GM18507 (cell line): Measurements from ENCODE around the gene MICB.
A peak's percentile ranks its signal among the peaks of the same experiment; 100 is the strongest.
"Not testable (repeated sequence)": the region's sequence is repeated elsewhere in the genome, so short reads cannot be mapped to it uniquely, and the experiment has no call there.

ENCODE experiments used
- DNase-seq: peaks from one replicate; pipeline ENCODE4 v3.0.0; 2011; ENCODE audit warnings: low read depth; ENCODE audit not compliant: insufficient read length; ENCODE audit errors: extremely low spot score
- FAIRE-seq: peaks from 2 replicates; lab custom pipeline; 2011; peaks lifted over from hg19 to GRCh38; lab: Jason Lieb, UNC

Gene MICB

DNA sequence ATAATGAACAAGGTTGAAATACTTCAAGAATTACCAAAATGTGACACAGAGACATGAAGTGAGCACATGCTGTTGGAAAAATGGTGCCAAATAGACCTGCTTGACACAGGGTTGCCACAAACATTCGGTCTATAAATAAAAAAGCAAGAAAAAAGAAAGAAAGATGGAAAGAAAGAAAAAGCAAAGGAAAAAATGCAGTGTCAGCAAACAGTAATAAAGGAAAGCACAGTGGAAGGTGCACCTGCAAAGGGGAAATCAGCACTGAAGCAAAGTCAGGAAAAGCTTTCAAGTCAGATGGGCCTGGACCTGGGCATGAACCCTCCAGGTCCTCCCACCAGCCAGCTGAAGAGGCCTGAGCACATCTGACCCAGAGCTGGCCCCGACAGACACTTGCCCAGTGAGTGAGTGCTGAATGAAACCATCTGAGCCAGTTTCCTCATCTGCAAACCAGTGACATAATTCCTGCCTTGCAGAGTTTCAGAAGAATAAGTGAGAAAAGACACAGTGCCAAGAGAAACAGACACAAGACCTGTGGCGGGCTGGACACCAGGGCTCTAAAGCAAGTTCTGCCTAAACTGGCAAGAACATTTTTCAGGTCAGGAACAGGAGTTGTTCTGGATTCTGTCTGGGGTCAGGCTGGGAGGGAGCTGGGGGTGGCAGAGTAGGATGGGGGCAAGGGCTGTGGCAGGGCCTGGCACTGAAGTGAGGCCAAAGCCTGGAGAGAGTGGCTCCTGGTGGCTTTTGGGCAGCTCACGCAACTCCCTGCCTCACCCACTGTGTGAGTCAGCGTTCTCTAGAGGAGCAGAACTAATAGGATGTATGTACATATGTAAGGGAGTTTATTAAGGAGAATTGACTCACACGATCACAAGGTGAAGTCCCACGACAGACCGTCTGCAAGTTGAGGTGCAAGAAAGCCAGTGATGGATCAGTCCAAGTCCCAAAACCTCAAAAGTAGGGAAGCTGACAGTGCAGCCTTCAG lies 23.9 kb upstream of the MICB start:
- FAIRE-seq (no peak), DNase-seq (no peak)

DNA sequence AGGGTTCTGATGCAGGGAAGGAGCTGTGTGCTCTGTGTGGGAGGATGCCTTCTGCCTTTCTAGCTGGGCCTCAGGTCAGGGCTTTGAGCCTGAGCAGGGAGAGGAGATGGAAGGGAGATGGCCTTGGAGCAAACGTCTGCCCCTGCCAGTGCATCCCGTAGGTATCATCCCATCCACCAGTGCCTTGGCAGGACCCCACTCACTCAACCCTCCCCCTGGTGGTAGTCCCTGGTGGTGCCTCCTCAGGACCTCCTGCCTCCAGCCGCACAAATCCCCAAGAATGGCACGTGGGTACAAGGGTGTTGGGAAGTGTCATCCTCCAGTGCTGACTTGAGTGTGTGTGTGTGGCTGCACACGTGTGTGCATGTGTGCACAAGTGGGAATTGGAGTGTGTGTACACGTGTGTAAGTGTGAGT lies 23.1 kb upstream of the MICB start:
- DNase-seq: no peak
- FAIRE-seq: no peak

DNA sequence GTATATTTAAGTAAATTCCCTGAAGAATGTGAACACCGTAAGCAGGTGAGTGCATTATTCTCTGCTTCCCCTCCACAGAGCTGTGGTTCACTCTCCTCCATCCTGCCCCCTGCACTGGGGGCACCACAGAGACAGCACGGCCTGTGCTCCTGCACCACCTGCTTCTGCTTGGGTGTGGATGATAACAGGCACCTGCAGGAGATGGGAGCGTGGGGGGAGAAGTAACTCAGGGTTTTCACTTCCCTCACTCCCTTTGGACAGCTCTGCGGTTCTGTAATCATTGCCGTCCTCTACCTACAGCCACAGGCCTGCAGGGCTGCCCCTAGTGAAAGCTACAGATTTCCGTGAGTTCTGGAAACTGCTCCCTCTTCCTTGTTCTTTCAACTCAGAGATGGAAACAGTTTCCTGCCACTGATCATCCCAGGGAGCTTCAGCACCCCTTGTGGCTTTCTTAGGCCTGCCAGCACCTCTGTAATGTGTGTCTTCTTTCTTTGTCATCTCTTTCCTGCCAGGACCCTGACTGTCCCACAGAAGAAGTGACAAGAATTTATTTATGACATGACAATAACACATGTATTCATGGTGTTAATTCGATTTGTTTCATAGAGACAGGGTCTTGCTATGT lies 21.3 kb upstream of the MICB start:
- DNase-seq: no peak
- no peak for FAIRE-seq

DNA sequence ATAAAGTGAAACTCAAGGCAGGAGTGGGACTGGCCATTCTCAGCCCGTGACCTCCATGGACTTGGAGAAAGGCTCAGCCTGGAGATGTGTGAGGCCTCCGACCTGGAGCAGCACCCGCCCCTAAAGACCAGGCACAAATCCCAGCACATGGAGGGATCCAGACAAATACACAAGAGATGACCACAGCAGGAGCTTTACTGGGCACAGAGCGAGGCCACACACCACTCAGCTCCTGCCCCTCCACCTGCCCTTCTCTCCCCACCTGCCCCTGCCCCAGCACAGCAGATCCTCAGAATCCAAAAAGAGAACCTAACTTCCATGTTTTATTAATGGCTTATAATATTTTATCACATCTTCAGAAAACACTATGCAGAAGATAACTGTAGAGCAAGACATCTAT lies 20.4 kb upstream of the MICB start:
- no peak for DNase-seq
- no peak for FAIRE-seq

DNA sequence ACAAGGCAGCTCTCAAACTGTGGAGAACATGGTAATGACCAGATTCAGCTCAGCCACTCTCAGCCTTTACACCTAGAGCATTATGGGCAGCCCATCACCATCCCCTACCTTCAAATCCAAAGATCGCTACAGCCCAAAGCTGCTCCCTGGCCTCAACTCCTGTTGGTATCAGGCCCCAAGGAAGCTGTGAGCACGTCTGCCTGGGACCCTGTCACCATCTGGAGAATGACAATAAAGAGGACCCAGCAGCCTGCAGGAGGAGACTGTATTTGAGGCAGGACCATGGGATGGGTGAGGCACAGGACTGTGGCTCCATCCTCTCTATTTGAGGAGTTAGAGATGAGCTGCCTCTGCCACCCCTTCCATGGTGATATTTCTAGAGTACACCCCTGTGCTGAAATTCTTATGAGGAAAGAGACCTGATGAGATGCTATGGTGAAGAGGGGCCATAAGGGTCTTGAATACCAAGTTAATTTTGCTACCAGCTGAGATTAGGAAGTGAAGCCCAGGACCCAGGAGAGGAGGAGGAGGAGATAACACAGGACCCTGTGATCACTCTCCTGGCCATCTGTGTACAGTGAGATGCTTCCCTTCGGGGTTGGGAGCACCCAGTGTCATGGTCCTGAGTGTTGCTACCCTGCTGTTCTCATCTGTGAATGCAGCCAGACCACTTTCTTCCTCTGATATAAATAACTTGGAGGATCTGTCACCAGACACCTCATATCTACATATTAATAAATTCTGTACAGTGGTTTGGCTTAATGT lies 19.6 kb upstream of the MICB start:
- DNase-seq (no peak), FAIRE-seq (no peak)

DNA sequence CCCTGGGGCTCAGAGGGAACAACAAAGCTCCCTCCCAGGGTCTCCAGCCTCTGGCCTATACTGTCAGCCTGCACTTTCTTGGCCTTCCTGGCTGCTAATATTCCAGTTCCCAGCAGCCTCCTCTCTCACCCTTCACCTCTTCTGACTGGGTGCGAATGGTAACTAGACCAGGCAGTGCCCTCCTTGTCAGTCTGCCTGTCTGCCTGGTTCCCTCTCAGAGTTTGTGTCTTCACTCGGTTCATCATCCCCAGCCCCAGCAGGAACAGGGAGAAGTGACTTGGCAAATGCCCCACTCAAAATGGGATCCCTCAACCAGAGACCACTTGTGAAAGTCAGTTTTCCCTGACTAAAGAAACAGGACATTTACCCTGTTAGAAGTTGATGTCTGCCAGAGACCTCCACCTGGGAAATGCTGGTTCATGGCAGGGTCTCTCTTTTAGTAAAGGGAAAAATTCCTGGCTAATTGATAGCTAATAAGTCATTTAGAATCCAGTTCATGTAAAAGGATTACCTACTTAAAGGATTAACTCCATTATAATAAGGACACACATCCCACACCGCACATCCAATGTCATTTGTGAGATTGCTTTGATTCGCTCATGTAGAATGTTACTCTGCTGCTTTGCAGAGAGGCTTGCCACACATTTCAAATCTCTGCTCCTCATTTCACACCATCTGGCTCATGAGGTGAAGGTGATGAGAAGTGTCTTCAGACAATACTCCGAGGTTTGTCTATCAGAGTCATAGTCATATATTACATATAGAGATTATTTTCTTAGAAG lies 18.6 kb upstream of the MICB start:
- DNase-seq: no peak
- no peak for FAIRE-seq

DNA sequence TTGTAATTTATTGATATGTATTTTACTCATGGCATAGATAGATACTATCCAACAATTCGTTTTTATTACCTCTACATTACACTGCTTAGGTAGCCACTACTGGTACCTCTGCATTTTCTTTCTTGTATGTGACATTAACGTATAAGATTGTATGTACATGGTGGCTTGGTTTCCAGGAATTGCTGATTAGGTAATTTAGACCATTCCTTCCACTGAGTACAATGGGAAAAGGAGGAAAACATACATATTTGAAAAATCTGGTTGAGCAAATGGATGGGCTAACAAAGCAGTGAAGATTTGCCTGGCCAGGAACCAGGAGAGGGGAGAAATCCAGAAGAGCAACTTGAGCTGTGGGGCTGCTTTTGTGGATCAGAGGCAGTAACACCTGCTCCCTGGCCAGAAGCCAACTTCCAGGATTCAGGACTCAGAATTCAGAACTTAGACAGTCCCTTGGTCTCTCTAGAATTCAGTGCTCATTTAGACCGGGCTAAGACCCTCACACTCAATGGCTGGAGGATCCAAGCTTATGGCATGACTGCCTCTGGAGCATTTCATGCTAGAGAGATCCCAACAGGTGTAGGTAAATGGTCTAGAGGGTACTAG lies 17.9 kb upstream of the MICB start:
- no peak for DNase-seq
- FAIRE-seq: no peak

DNA sequence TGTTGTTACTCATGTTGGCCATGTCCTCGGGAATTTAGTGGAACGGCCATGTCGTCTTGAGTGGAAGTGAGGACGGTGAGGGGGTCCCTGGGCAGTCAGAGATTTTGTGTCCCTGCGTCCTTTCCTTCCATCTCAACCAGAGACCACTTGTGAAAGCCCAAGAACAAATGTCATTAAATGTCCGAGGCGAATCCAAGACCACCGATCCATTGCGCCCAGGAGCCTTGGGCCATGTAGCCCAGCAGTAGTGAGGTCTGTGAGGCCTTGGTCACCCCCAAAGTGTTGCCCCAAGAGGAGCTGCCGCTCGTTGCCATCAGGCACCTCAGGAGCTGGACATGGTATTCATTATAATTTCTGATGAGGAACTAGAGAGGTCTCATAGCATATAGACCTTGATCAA lies 17.4 kb upstream of the MICB start:
- DNase-seq (no peak), FAIRE-seq (no peak)

DNA sequence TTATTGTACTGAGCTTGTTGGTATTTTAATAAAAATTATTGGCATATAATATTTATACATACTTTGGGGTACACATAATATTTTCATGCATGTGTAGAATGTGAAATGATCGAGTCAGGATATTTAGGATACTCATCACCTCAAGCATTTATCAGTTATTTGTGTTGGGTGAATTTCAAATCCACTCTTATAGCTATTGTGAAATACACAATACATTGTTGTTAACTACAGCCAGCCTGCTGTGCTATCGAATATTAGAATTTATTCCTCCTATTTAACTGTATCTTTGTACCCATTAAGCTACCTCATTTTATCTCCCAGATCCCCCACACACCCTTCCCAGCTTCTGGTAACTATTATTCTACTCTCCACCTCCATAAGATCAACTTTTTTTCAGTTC lies 14.6 kb upstream of the MICB start:
- no peak for FAIRE-seq

DNA sequence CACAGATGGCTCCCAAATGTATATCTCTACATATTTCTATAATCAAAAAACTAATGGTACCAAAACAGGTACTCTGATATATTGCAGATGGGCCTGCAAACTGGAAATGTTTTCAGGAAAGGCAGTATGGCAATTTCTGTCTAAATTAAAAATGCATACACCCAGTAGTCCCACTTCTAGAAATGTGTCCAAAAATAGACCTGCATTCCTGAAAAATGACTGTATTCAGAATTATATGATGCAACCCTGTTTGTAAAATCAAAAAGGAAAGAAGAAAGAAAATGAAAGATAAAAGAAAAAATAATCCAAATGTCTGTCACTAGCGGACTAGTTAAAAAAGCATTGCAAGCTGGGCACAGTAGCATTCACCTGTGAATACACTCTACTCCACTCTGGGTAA lies 12.9 kb upstream of the MICB start:
- DNase-seq (no peak), FAIRE-seq (no peak)

More for the DNA sequence above, 14.6 kb upstream of the MICB start:
- DNase-seq: no peak

DNA sequence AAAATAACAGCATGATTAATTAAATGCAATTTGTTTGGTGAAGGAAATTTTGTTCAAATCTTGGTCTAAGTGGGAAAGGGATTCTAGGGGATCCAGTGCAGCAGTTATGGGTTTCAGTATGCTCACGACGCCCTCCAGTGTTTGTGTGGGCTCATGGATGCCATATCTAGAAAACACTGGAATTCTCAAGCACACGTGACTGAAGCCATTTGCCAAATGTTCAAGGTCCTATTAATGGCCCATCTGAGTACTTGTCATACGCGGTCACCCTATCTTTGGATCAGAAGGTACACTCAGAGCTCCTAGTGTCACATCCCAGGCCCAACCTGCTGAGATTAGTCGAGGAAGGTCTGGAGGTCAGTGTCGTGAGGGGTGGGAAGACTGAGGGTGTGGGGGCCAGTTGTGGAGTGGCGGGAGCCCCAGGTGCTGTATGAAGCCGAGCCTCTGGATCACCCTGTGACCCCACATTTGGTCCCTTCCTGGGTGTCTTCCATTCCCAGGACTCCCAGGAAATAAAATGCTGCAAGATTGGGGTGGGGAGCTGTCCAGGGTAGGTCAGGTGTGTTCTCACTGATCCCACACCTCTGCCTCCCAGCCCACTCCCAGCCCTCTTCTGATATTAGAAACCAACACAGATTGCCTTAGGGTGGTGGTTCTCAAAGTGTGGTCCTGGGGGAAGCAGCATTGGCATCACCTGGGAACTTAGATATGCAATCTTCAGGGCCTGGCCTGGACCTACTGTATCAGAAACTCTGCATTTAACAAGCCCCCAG lies 11.7 kb upstream of the MICB start:
- DNase-seq: not testable (repeated sequence)
- peak; percentile 55 for FAIRE-seq

DNA sequence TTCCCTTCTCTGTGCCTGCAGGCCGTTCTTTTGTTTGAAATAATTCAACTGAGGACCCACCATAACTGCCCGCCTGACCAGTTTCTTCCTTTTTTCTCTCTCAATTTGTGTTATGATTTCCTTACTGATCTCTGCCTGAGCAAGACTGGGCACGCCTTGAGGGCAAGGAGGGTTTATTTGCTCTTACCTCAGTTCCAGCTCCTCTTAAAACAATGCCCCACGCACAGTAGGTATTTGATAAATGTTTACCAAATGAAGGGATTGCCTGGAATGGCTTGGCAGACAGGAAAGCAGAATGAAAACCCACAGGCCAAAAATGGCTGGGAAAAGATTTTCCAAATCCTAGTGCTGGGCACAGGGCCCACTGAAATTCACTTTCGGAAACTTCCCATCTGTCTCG lies 10.3 kb upstream of the MICB start:
- not testable (repeated sequence) for FAIRE-seq, DNase-seq

DNA sequence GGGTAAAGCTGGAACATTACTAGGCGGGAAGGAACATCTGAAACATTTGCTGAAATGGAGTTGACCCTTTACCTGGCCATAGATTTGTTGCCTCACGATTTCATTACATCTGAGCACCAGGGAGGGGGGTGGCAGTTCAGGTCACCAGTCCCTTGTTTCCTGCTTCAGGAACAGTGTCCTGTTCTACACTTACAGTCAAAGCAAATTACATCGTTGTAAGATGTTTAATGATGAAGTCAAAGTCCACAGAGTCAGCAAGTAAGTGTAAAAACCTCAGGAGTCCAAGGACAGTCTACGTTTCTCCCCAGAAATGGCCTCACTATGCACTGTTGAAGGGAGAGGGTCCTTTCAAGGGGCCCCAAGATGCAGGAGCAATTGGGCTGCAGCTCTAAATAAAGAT lies 8.9 kb upstream of the MICB start:
- no peak for FAIRE-seq
- DNase-seq: no peak

DNA sequence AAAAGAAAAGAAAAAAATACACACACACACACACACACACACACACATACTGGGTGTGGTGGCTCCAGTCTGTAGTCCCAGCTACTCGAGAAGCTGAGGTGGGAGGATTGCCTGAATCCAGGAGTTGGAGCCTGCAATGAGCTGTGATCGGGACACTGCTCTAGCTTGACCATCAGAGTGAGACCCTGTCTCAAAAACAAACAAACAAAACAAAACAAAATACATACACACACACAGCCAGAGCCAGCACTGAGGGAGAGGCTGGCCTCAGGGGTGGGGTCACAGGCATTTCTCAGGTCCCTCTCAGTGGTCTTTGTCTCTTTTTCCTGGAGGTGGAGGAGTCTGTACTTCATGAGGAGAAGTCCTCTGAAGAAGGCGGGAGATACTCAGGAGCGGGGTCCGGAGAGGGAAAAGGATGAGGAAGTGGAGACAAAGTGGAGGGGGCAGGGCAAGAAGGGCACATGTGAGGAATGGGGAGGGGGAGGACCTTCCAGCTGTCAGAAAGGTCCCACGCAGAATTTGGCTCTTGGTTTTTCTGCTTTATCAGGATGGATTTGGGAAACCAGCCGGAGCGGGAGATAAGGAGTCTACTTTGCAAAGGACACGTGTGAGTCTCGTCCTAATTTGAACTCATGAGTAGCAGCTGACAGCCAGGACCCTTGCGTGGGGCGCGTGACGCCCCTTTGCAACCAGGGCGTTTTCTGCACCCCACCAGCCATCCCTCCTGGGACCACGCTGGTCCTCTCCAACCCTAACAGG lies 7.7 kb upstream of the MICB start:
- DNase-seq: no peak

DNA sequence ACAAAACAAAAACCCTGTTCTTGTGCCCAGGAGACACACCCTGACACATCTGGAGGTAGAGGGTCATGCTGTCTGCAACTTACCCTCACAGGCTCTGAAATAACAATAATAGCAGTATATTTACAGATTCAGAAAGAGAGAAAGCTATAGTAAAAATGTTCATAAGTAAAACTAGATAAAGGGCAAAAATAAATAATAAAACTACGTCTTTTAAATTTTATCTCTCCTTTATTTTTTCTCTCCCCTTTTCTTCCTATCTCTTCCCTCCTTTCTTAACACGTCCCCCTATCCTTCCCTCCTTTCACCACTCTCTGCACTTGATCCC lies 4.4 kb upstream of the MICB start:
- not testable (repeated sequence) for FAIRE-seq, DNase-seq

More for the DNA sequence above, 7.7 kb upstream of the MICB start:
- no peak for FAIRE-seq

DNA sequence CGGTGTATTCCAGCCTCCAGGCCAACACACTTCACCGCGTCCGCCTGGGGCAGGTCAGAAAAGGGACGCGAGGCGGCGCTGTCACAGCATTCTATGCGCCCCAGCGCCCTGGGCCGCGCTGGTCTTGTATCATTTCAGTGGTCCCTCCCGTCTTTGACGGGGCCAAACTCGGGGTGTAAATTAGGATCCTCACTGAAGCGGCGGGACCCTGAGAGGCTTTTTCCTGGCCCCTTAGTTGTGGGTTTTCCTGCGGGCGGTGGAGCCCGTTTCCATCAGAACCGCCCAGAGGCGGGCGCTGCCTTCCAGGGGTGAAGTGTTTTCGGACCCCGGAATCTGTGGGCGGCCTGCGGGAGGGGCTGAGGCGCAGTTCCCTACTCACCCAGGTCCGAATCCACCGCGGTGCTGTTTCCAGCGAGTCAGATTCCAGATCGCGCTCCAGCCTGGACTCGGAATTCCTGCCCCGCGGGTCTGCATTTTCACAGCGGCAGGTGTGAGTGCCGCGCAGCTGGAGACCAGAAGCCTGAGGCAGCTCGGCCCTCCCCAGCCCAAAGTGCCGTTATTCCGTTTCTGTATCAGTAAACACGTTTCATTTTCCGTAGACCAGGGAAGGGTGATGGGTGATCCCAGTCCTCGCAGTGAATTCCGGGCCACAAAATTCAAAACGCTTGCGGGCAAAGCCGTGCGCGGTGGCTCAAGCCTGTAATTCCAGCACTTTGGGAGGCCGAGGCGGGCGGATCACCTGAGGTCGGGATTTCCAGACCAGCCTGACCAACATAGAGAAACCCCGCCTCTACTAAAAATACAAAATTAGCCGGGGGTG lies 3.9 kb upstream of the MICB start:
- FAIRE-seq (peak; percentile 67), DNase-seq (no peak)

DNA sequence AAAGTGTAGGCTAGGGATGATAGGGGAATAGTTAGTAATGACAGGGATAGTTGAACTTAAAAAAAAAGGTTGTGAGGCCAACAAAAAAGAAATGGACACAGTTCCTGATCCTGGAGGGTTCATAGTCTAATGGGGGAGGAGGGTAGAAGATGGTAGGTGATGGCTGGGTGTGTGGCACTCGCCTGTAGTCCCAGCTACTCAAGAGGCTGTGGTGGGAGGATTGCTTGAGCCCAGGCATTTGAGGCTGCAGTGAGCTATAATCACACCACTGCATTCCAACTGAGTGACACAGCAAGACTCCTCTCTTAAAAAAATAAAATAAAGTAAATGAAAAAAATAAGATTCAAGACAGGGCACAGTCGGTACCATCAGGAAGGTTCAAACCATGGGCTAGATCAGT lies 2.4 kb upstream of the MICB start:
- no peak for FAIRE-seq

More for the DNA sequence above, 2.4 kb upstream of the MICB start:
- DNase-seq: no peak
